ENCODE results near the gene LCP1.
A peak's percentile ranks its signal among the peaks of the same experiment; 100 is the strongest.
"Not testable (repeated sequence)": the region's sequence is repeated elsewhere in the genome, so short reads cannot be mapped to it uniquely, and the experiment has no call there.

LCP1 gene

GRCh38 chr13:46181840-46182490 lies at the start of gene LCP1:
Gene LCP1 (minus strand): TSS chr13:46182177. CDS start chr13:46159662, 22,515 bp downstream.
- TF ChIP-seq, protein P1, sequence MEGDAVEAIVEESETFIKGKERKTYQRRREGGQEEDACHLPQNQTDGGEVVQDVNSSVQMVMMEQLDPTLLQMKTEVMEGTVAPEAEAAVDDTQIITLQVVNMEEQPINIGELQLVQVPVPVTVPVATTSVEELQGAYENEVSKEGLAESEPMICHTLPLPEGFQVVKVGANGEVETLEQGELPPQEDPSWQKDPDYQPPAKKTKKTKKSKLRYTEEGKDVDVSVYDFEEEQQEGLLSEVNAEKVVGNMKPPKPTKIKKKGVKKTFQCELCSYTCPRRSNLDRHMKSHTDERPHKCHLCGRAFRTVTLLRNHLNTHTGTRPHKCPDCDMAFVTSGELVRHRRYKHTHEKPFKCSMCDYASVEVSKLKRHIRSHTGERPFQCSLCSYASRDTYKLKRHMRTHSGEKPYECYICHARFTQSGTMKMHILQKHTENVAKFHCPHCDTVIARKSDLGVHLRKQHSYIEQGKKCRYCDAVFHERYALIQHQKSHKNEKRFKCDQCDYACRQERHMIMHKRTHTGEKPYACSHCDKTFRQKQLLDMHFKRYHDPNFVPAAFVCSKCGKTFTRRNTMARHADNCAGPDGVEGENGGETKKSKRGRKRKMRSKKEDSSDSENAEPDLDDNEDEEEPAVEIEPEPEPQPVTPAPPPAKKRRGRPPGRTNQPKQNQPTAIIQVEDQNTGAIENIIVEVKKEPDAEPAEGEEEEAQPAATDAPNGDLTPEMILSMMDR (IDR thresholded peaks at IDR 0.05): no peak
- no peak for TF ChIP-seq ZFX (IDR thresholded peaks at IDR 0.05; ENCODE audit: borderline replicate concordance)
- H3K27ac ChIP-seq: no peak within 1 kb of the TSS

DNA sequence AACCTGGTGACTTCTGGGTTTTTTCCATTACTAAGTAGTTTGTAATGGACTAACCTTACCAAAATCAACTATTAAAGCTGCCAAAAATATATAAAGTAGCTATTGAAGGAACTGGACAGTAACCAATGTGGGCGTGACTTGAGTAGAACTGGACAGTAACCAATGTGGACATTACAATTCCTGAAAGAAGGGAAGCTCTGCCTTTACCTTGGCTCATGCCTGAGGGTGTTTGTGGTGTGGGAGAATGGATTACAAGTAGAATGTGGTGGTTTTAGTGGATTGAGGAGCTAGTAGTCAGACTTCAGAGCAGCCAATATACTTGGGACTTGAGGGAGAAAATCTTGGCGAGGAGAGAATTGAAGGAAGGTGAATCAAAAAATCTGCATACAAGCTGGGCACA lies 47.3 kb upstream of the LCP1 start:
- H3K27ac ChIP-seq: no peak overlapping the region
- no peak for TF ChIP-seq ZFX (IDR thresholded peaks at IDR 0.05; ENCODE audit: borderline replicate concordance)

DNA sequence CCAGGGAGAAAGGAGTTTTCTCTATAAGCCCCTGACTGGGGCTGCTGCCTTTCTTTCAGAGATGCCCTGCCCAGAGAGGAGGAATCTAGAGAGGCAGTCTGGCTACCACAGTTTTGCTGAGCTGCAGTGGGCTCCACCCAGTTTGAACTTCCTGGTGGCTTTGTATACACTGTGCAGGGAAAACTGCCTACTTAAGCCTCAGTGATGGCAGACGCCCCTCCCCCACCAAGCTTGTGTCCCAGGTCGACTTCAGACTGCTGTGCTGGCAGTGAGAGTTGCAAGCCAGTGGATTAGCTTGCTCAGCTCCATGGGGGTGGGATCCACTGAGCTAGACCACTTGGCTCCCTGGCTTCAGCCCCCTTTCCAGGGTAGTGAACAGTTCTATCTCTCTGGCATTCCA lies 38.3 kb upstream of the LCP1 start:
- H3K27ac ChIP-seq: not testable (repeated sequence)

- H3K27ac ChIP-seq: not testable (repeated sequence)
Measured at GRCh38 chr13:46214741-46215140, 32.8 kb upstream of the LCP1 start.

DNA sequence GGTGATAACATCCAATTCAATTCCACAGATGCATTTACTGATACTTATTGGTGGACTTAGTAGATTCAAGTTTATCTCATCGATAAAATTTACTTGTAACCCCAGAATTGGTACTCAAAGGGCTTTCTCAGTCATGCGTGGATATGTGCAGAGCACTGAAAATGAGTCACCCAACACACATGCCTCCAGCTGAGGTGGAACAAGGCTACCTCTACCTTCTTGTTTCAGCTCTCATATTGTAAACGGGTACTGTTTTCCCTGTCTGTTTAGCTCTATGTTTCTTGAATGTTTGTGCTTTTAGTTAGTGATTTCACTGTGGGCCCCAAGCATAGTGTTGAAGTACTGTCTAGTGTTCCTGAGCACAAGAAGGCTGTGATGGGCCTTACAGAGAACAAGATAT lies 31.3 kb upstream of the LCP1 start:
- TF ChIP-seq, protein P1 (IDR thresholded peaks at IDR 0.05): no peak
- no peak for TF ChIP-seq ZFX (IDR thresholded peaks at IDR 0.05; ENCODE audit: borderline replicate concordance)
- no peak overlapping the region for H3K27ac ChIP-seq

DNA sequence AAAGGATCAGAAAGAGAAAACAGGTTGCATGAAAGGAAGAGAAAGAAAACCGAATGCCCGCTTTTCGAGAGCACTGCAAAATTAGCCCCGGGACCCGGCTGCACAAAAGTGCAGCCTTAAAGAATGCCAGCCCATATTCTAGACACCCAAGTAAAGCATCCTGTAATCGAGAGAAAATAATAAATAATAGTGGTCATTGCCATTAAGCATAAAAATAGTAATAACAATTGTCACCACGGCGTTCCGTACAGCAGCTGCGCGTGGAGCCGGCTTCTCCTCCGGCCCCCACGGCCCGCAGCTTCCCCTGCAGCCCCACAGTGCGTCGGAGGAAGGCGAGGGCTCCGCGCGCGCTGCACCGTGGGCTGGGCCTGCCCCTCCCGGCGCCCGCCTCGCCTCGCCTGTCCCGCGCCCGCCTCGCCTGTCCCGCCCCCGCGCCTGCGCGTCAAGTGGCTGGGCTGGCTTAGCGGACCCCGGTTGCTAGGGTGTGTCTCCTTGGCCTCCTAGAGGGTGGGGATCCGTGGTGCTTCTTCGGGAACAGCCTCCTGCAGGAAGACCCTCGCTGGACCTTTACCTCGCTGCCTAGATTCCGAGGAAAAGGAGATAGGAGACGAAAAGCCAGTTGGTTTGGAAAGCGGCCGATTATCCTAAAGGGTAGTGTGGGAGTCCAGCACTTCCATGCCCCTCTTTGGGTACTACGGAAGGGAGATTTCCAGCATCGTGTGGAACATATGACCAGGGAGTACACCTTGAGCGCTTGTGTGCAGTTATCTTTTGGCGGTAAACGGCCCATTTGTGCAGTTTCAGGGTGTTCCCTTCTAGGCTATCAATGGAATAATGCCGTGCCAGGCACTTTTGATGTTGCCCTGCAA lies 29.7 kb upstream of the LCP1 start, which contains the start of gene LRRC63:
Gene LRRC63 (plus strand): TSS at position 446 of the 869 bp plus-strand sequence. CDS start 1,107 bp downstream, outside the sequence.
- peak within 1 kb of the TSS; percentile 46 for H3K27ac ChIP-seq
- TF ChIP-seq, protein P1 (IDR thresholded peaks at IDR 0.05): no peak
- TF ChIP-seq ZFX (IDR thresholded peaks at IDR 0.05; ENCODE audit: borderline replicate concordance): no peak

- TF ChIP-seq, protein P1 (IDR thresholded peaks at IDR 0.05): no peak
- no peak for TF ChIP-seq ZFX (IDR thresholded peaks at IDR 0.05; ENCODE audit: borderline replicate concordance)
- peak overlapping the region; percentile 46 for H3K27ac ChIP-seq
Measured at GRCh38 chr13:46211116-46211482, 29.1 kb upstream of the LCP1 start.

GRCh38 chr13:46210362-46211083 lies 28.5 kb upstream of the LCP1 start:
- TF ChIP-seq ZFX (IDR thresholded peaks at IDR 0.05; ENCODE audit: borderline replicate concordance): no peak
- TF ChIP-seq, protein P1 (IDR thresholded peaks at IDR 0.05): no peak

More at GRCh38 chr13:46210362-46211083, 28.5 kb upstream of the LCP1 start:
- H3K27ac ChIP-seq: peak overlapping the region; percentile 46; the same call in 1 of the 2 replicates

All from 22Rv1 (cell line).